Fibroblast of lung (primary cell): ENCODE data around the gene EXOC6B. TPM values are rescaled to one million over a fixed set of nuclear protein-coding genes. Genes with fewer than 3 reads are reported as not detected.

ENCODE experiments used
- DNase-seq, 2 donors: peaks; one replicate each; pipeline versions ENCODE4 v3.0.0 to v3.0.0-alpha.2; 2010; ENCODE audit warnings: low read depth in 2 of 2
- H2AFZ ChIP-seq: 2 replicates; pipeline ENCODE4 v1.5.1; 2012; ENCODE audit warnings: low read length, control low read depth, inconsistent platforms
- H3K27ac ChIP-seq: 2 replicates; pipeline ENCODE4 v1.5.1; 2011; ENCODE audit warnings: low read length, control low read depth; ENCODE audit not compliant: insufficient read depth
- H3K27me3 ChIP-seq: 2 replicates; pipeline ENCODE4 v1.5.1; 2011; ENCODE audit warnings: mild to moderate bottlenecking, low read length; ENCODE audit not compliant: control insufficient read depth, insufficient read depth
- H3K36me3 ChIP-seq: 2 replicates; pipeline ENCODE4 v1.5.1; 2011; ENCODE audit warnings: low read length; ENCODE audit not compliant: control insufficient read depth, insufficient read depth
- H3K4me1 ChIP-seq: 2 replicates; pipeline ENCODE4 v1.5.1; 2011; ENCODE audit warnings: low read length; ENCODE audit not compliant: control insufficient read depth, insufficient read depth; ENCODE audit errors: extremely low read depth
- H3K4me2 ChIP-seq: 2 replicates; pipeline ENCODE4 v1.5.1; 2011; ENCODE audit warnings: low read length, control low read depth; ENCODE audit not compliant: insufficient read depth; ENCODE audit errors: extremely low read depth
- H3K4me3 ChIP-seq, 4 experiments: fragments of 200-600 bp in 1 of 4; sonication (generic) in 1 of 4; replicated peaks in 1 of 4; 2 replicates each; pipeline ENCODE4 v1.5.1; 2011 to 2016; ENCODE audit warnings: low read length in 4 of 4, low read depth in 3 of 4, mild to moderate bottlenecking in 3 of 4, control low read depth in 2 of 4, inconsistent platforms in 1 of 4, mixed read lengths in 1 of 4; ENCODE audit not compliant: insufficient read depth in 1 of 4; ENCODE audit errors: control extremely low read depth in 1 of 4
- H3K79me2 ChIP-seq: 2 replicates; pipeline ENCODE4 v1.5.1; 2012; ENCODE audit warnings: mild to moderate bottlenecking, low read length, inconsistent platforms; ENCODE audit not compliant: control insufficient read depth, insufficient read depth
- H3K9ac ChIP-seq: 2 replicates; pipeline ENCODE4 v1.5.1; 2011; ENCODE audit warnings: mild to moderate bottlenecking, low read length, control low read depth; ENCODE audit not compliant: insufficient read depth
- H3K9me3 ChIP-seq: 2 replicates; pipeline ENCODE4 v1.5.1; 2012; ENCODE audit warnings: low read depth, low read length; ENCODE audit not compliant: control insufficient read depth, insufficient read depth
- H4K20me1 ChIP-seq: 2 replicates; pipeline ENCODE4 v1.5.1; 2011; ENCODE audit warnings: low read length; ENCODE audit not compliant: control insufficient read depth, insufficient read depth; ENCODE audit errors: extremely low read depth
- EZH2 ChIP-seq: IDR thresholded peaks from 2 replicates; pipeline ENCODE4 v1.5.1; 2012; ENCODE audit warnings: low read length, control low read depth, mild to moderate bottlenecking; ENCODE audit errors: missing control alignments
- polyA plus RNA-seq, 2 donors: library from polyadenylated mRNA; depleted of rRNA in 1 of 2; stranded (reverse) in 1 of 2; unstranded in 1 of 2; fragments of >200 nt; gene quantifications; 2 replicates each; pipeline ENCODE4 v1.2.1, GENCODE V29; 2011 to 2012; ENCODE audit warnings: missing spikeins in 1 of 2
- total RNA-seq: library from RNA; depleted of rRNA; stranded (reverse); fragments of >200 nt; gene quantifications from 2 replicates; pipeline ENCODE4 v1.2.1, GENCODE V29; 2014
- TF ChIP-seq, protein P1 (sequence below), 2 donors: IDR thresholded peaks in 1 of 2; conservative IDR thresholded peaks in 1 of 2; 1 replicate in 1 of 2; 2 replicates in 1 of 2; pipeline ENCODE4 v1.5.1; 2011 to 2012; ENCODE audit warnings: low read length in 2 of 2, control low read depth in 1 of 2, inconsistent platforms in 1 of 2, low read depth in 1 of 2, mild to moderate bottlenecking in 1 of 2

The EXOC6B gene
- total and polyA plus RNA-seq, 2 donors (not counting 1 experiment from before 2014, with no cell fraction given): 26.3 to 36.5 TPM

GRCh38 chr2:72238311-72238710, 587.5 kb downstream of the EXOC6B start:
- Histone ChIP-seq H3K79me2 (no peaks in the 10 kb centered on the region), H3K36me3 (no peaks in the 10 kb centered on the region), H3K4me2 (no peak overlapping the region), H3K4me1 (peaks cover 2% of the 10 kb centered on the region), H3K4me3 (no peak overlapping the region), H4K20me1 (no peaks in the 10 kb centered on the region), H2AFZ (no peak overlapping the region), H3K9me3 (no peaks in the 10 kb centered on the region), H3K27me3 (no peaks in the 10 kb centered on the region), H3K9ac (no peak overlapping the region), H3K27ac (no peak overlapping the region)
- no peak for TF ChIP-seq EZH2
- TF ChIP-seq, protein P1, sequence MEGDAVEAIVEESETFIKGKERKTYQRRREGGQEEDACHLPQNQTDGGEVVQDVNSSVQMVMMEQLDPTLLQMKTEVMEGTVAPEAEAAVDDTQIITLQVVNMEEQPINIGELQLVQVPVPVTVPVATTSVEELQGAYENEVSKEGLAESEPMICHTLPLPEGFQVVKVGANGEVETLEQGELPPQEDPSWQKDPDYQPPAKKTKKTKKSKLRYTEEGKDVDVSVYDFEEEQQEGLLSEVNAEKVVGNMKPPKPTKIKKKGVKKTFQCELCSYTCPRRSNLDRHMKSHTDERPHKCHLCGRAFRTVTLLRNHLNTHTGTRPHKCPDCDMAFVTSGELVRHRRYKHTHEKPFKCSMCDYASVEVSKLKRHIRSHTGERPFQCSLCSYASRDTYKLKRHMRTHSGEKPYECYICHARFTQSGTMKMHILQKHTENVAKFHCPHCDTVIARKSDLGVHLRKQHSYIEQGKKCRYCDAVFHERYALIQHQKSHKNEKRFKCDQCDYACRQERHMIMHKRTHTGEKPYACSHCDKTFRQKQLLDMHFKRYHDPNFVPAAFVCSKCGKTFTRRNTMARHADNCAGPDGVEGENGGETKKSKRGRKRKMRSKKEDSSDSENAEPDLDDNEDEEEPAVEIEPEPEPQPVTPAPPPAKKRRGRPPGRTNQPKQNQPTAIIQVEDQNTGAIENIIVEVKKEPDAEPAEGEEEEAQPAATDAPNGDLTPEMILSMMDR (conservative IDR thresholded peaks at IDR 0.05 in 1 of 2, IDR thresholded peaks at IDR 0.05 in 1 of 2; ENCODE audit: low read depth in 1 of 2, low read length in 2 of 2): no peak
- no peak for DNase-seq

- H3K4me3 ChIP-seq: no peak overlapping the region
- no peaks in the 10 kb centered on the region for H3K36me3 ChIP-seq
- H3K9ac ChIP-seq: no peak overlapping the region
- H3K9me3 ChIP-seq: no peaks in the 10 kb centered on the region
- no peak overlapping the region for H3K27ac ChIP-seq
- no peak overlapping the region for H3K4me2 ChIP-seq
- H3K4me1 ChIP-seq: peaks cover 2% of the 10 kb centered on the region
- no peak overlapping the region for H2AFZ ChIP-seq
- TF ChIP-seq, protein P1 (conservative IDR thresholded peaks at IDR 0.05 in 1 of 2, IDR thresholded peaks at IDR 0.05 in 1 of 2; ENCODE audit: low read depth in 1 of 2, low read length in 2 of 2): no peak
- no peak for TF ChIP-seq EZH2
- H3K79me2 ChIP-seq: no peaks in the 10 kb centered on the region
- no peaks in the 10 kb centered on the region for H4K20me1 ChIP-seq
- no peak for DNase-seq
- no peaks in the 10 kb centered on the region for H3K27me3 ChIP-seq
These were observed 588.3 kb downstream of the EXOC6B start for GRCh38 chr2:72237549-72237948.

DNA sequence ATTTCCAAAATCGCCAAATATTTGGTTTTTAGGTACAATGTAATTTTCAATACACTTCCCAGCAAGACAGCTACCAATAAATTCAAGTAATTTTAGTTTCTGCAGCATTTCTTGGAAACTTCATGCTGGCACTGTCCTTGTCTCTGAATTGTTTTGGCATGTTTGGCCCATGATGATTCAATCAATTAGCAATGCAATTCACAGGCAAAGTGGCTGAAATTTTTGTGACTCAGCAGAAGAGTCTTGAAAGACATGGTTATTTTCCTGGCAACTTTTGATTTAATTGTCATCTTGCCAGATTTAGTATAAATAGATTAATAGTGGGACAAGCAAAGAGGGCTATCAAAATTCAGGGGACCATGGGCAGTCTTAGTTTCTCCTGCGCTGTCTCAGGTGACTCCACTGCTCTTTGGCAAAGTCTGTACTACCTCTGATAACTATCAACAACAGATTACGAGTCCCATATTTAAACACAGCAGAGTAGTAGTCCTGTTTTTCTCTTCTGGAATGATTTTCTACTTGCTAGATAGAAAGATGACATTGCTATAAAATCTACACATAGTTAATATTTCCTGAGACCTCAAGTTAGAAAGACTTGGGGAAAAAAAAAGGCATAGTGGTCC, 589.3 kb downstream of the EXOC6B start:
- no peak overlapping the region for H3K4me2 ChIP-seq
- no peaks in the 10 kb centered on the region for H3K27me3 ChIP-seq
- H3K36me3 ChIP-seq: no peaks in the 10 kb centered on the region
- no peak overlapping the region for H3K27ac ChIP-seq
- no peaks in the 10 kb centered on the region for H3K79me2 ChIP-seq
- H3K9me3 ChIP-seq: no peaks in the 10 kb centered on the region
- no peak overlapping the region for H3K4me3 ChIP-seq
- no peak overlapping the region for H3K9ac ChIP-seq
- peak; percentile 70 to 91 for DNase-seq
- H4K20me1 ChIP-seq: no peaks in the 10 kb centered on the region
- no peak overlapping the region for H2AFZ ChIP-seq
- H3K4me1 ChIP-seq: peaks cover 2% of the 10 kb centered on the region
- no peak for TF ChIP-seq EZH2
- TF ChIP-seq, protein P1 (conservative IDR thresholded peaks at IDR 0.05 in 1 of 2, IDR thresholded peaks at IDR 0.05 in 1 of 2; ENCODE audit: low read depth in 1 of 2, low read length in 2 of 2): no peak
